Fibroblast of lung (primary cell): ENCODE results near the gene IP6K2.

Experiments used
- EZH2 ChIP-seq: IDR thresholded peaks from 2 replicates; pipeline ENCODE4 v1.5.1; 2012; ENCODE audit warnings: low read length, control low read depth, mild to moderate bottlenecking; ENCODE audit errors: missing control alignments
- TF ChIP-seq, protein P1 (sequence below), 2 donors: IDR thresholded peaks in 1 of 2; conservative IDR thresholded peaks in 1 of 2; 1 replicate in 1 of 2; 2 replicates in 1 of 2; pipeline ENCODE4 v1.5.1; 2011 to 2012; ENCODE audit warnings: low read length in 2 of 2, control low read depth in 1 of 2, inconsistent platforms in 1 of 2, low read depth in 1 of 2, mild to moderate bottlenecking in 1 of 2

DNA sequence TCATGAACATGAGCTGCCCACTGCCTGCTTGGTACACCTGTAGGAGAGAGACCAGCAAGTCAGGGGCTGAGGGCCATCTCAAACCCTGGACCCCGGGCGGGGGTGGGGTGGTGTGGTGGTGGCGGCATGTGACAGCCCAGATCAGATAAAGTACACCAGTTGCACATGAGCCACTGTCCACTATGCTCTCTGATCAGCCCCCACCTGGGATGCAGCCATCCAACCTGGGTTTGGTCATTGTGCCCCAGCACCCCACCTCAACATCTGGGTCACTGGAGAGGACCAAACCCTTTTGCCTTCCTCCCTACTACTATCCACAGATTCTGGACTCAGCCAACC is 28.3 kb downstream of the IP6K2 start:
- TF ChIP-seq, protein P1, sequence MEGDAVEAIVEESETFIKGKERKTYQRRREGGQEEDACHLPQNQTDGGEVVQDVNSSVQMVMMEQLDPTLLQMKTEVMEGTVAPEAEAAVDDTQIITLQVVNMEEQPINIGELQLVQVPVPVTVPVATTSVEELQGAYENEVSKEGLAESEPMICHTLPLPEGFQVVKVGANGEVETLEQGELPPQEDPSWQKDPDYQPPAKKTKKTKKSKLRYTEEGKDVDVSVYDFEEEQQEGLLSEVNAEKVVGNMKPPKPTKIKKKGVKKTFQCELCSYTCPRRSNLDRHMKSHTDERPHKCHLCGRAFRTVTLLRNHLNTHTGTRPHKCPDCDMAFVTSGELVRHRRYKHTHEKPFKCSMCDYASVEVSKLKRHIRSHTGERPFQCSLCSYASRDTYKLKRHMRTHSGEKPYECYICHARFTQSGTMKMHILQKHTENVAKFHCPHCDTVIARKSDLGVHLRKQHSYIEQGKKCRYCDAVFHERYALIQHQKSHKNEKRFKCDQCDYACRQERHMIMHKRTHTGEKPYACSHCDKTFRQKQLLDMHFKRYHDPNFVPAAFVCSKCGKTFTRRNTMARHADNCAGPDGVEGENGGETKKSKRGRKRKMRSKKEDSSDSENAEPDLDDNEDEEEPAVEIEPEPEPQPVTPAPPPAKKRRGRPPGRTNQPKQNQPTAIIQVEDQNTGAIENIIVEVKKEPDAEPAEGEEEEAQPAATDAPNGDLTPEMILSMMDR (conservative IDR thresholded peaks at IDR 0.05 in 1 of 2, IDR thresholded peaks at IDR 0.05 in 1 of 2; ENCODE audit: low read depth in 1 of 2, low read length in 2 of 2), result no peak
- no peak for TF ChIP-seq EZH2
